GM21423 (cell line): ENCODE measurements around the gene EPGN.
"Not testable (repeated sequence)": the region's sequence is repeated elsewhere in the genome, so short reads cannot be mapped to it uniquely, and the experiment has no call there.

Source experiments
- ATAC-seq: cut with Tn5 transposase; IDR thresholded peaks from one replicate; pipeline ENCODE4 v1.9.1; 2021; ENCODE audit warnings: mild to moderate bottlenecking, moderate library complexity; ENCODE audit not compliant: unreplicated experiment

The EPGN gene

DNA sequence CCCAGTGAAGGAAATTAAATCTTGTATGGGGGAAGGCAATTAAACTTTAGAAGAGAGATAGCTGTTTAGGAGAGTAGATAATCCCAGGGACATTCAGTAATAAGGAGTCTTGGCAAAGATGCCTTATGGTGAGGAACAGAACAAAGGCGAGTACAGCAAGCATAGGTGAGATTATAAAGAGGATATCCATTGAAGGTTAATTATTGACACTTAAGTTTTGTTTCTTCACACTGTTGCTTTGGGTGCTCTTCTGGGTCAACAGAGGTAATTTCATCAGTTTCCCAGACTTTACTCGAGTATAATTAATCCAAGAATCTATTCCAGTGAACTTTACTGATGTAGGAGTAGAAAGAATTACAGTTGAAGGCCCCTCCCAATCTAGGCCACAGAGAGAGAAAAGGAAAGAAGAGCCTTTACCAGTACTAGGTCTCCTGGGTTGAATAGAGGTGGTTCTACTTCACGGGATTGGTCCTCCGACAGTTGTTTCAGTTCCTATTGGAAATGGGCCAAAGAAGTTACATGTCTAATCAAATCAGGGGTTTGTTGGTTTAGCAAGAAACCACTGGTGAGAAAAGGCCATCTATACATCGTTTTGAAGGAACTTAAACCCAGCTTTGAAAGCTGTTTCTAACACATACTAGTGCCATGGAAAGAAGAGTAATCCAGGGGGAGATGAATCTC is 27.2 kb downstream of the EPGN start:
- peak; percentile 81 for ATAC-seq

DNA sequence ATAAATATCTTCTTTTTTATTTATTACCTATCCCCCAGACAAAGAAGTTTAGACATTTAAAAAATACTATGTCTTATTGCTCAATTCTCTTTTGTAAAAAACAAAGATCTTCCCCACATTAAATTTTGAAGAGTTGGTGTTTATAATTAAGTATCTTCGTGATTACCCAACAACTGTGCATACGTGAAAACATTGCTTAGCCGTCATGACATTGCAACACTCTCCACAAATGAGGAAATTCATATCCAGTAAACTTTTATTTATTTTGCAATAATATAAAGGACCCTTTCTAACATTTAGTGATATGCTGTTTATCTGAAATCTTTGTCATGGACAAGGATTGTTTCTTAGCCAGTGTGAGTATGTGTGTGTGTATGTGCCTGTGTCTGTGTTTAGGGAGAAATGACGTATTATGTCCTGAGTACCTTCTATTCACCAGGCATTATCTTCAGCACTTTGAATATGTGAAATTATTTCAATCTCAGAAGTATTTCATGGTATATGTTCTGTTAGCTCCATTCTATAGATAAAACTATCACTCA is 30.6 kb downstream of the EPGN start:
- no peak for ATAC-seq

DNA sequence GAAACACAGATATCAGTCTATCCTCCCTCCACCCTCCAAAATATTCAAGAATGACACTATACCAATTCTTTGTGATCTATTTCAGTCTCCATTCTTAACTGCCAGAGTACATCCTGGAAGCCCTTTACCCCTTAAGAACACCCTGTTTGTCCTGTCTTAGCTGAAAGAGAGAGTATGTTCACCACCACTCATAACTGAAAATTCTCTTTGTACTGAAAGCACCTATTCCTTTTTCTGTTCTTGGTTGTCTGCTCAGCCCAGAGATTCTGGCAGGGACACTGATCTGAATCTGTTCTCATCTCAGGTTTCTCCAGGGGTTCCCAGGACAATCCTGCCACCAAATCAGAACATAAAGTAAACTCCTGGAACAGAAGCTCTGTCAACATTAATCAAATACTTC is 31.2 kb downstream of the EPGN start:
- ATAC-seq, result no peak

DNA sequence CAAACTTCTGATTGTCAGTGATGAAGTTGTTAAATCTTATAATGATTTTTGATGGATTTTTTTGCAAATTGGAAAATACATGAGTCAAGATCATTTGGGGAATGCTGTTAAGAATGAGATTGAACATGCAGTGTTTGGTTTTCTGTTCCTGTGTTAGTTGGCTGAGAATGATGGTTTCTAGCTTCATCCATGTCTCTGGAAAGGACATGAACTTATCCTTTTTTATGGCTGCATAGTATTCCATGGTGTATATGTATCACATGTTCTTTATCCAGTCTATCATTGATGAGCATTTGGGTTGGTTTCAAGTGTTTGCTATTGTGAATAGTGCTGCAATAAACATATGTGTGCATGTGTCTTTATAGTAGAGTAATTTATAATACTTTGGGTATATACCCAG is 32.2 kb downstream of the EPGN start:
- ATAC-seq, result not testable (repeated sequence)

DNA sequence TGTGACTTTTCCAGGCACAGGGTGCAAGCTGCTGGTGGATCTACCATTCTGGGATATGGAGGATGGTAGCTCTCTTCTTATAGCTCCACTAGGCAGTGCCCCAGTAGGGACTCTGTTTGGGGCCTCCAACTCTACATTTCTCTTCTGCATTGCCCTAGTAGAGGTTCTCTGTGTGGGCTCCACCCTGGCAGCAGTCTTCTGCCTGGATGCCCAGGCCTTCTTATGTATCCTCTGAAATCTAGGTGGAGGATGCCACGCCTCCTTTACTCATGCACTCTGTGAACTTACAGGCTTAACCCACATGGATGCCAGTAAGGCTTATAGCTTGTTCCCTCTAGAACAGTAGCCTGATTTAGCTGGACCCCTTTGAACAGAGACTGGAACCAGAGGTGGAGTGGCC is 35.8 kb downstream of the EPGN start:
- ATAC-seq, result no peak

DNA sequence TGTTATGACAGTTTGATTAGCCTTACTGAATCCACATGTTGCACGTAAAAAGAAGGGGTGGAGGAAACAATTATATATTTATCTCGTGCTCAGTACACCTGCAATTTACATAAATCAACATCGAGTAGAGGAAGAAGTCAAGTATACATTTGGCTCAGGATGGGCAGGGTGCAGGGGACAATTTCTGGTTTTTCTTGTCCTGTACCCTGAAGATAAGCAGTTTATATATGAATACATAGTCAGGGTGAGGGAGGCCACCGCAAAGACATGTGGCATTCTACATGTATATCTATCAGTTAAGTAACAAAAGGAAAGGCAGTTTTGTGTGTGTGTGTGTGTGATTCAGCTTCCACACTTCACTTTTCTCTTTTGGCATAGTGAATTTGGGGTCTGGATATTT is 45.6 kb downstream of the EPGN start:
- no peak for ATAC-seq

DNA sequence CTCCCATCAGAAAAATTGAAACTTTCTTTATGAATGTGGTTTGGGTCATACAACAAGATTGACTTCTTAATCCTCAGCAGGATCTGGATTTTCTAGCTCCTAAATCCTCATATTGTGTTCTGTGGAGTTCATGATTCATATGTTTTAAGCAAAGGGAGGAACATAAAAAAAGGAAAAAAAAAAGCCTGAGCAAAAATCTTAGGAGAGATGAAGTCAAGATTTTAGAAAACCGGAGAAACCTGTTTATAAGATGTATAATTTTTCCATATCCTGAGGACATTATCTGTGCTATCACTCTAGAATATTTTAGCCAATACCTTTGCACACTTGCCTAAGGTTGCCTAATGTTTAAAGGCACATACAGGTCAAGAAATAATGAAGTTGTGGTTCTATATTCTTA is 49.7 kb downstream of the EPGN start:
- no peak for ATAC-seq

DNA sequence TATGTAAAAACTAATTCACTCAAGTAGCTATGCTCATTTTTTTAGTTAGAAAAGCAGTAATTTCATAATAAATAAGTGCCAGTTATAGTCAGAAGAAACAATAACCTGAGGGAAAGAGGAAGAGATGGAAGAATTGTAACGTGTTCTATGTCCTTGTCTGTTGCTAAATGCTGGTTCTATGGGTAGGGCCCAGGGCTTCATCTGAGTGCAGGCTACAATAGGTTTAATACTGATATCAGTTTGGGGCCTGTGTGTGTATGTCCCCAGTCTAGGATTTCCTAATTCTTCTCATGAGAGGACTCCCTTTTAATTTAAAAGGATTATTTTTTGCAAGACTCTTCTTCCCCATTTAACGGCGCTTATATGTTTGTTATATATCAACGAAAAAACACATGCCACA is 53.4 kb downstream of the EPGN start:
- no peak for ATAC-seq

DNA sequence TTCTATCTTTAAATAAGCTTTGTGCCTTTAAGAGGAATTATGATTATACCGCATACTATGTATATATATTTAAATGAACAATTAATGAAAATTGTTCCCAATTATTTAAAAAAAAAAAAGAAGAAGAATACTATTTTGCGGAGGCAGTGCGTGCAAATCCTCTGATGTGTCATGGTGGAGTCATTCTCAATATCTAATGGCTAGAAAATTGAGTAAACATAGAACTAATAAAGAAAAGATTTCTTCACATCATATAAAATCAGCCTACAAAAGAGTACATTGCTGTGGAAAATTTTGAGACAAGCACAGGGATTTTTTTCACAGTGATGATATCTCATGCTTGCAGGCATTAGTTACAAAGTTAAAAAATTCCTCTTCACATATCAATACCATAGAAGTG is 54.1 kb downstream of the EPGN start:
- ATAC-seq, result no peak

DNA sequence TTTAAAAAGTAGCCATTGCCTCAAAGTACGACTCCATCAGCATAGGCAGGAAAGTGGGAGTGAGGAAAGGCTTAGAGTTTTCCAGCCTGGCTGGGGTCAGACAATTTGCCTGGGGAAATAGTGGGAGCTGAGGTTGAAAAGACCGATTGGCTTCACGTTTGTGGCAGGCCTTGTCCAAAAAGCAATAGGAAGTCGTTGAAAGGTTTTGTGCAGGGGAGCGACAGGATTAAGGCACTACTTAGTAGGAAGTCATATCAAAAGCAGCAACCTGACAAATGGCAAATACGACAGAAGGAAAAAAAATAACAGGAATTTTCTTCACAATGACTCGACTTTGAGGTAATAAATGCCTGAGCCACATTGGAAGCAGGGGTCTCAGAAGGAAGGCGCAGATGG is 56.0 kb downstream of the EPGN start:
- ATAC-seq, result no peak

DNA sequence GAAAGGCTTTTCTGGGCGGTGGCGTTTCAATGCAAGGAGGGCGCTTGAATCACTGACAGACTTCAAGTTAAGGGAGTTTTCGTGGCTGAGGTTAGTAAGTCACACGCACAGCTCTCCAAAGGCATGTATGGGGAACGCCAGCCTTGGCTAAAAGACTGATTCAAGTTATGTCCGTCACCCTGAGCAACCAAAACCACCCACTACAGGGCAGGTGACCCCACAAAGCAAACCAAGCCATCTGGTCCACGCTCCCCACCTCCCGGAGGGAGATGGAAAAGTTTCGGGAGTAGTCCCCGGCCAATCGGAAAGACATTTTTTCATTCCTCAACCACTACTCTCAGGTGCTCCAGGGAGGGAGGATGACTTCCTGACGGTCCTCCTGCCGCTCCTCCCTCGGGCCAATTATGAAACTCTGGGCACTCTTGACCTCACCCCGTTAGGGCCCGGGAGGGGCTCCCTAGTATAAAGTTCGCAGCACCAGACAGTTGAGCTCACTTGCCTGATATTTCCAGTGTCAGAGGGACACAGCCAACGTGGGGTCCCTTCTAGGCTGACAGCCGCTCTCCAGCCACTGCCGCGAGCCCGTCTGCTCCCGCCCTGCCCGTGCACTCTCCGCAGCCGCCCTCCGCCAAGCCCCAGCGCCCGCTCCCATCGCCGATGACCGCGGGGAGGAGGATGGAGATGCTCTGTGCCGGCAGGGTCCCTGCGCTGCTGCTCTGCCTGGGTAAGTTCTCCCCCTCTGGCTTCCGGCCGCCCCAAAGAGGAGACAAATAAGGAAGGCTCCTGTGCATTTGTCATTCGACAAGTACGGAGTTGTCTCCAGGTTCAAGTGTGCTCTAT is 56.6 kb downstream of the EPGN start, which contains the start of gene EREG:
Gene EREG (plus strand): TSS at position 494 of the 840 bp plus-strand sequence. CDS start 164 bp downstream, at position 658.
- peak; percentile 49 for ATAC-seq

DNA sequence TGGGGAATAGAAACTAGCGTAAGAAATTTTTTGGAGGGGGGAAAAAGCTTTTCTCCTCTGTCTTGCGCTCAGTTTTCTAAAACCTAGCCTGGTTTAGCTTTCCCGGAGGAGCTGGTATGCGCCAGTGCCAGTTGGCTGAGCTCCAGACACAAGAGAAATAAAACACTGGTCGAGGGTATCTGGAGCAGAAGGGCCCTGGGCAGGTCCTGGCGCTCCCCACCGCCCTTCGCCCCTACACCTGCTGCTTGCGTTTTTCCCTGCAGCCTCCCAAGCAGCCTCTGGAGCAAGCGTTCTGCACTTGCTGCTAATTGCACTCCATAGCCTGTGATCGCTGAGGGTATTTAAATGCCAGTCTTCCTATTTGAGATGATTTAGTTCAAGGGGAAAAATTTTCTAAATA is 57.5 kb downstream of the EPGN start:
- ATAC-seq, result no peak
